Uterus (tissue), 2 donors: ENCODE data around the gene BABAM2.

Experiments used
- CTCF ChIP-seq, 4 experiments: fragments of 200-600 bp in 2 of 4; fragments of 450-650 bp in 2 of 4; sonication (generic) in 2 of 4; IDR thresholded peaks; one replicate each; pipeline ENCODE4 v1.5.1; 2016 to 2019; ENCODE audit warnings: antibody characterized with exemption in 4 of 4, mild to moderate bottlenecking in 2 of 4, moderate library complexity in 1 of 4
- POLR2A ChIP-seq, 2 donors: fragments of 450-650 bp; IDR thresholded peaks; one replicate each; pipeline ENCODE4 v1.6.1; 2016; ENCODE audit warnings: antibody characterized with exemption in 2 of 2, mild to moderate bottlenecking in 1 of 2, moderate library complexity in 1 of 2

GRCh38 chr2:28366496-28367282 is 476.2 kb downstream of the BABAM2 start:
- TF ChIP-seq POLR2A (IDR thresholded peaks at IDR 0.05) (no peak), CTCF (IDR thresholded peaks at IDR 0.05) (no peak)
